ENCODE measurements around the gene USP9X.

- TF ChIP-seq CTCF (conservative IDR thresholded peaks at IDR 0.05 in 1 of 2, IDR thresholded peaks at IDR 0.05 in 1 of 2; ENCODE audit: low read depth in 1 of 2, low read length in 2 of 2) = no peak
- no peak for TF ChIP-seq EZH2 (IDR thresholded peaks at IDR 0.05; ENCODE audit: low read length, missing control alignments)
Observed at GRCh38 chrX:41087201-41087600, 2.0 kb downstream of the USP9X start.

Measured in fibroblast of lung (primary cell).